Fibroblast of skin of right biceps (primary cell): ENCODE measurements around the gene ILKAP.

Experiments
- DNase-seq: peaks from one replicate; pipeline ENCODE4 v3.0.0-alpha.2; 2013

ILKAP gene, protein sequence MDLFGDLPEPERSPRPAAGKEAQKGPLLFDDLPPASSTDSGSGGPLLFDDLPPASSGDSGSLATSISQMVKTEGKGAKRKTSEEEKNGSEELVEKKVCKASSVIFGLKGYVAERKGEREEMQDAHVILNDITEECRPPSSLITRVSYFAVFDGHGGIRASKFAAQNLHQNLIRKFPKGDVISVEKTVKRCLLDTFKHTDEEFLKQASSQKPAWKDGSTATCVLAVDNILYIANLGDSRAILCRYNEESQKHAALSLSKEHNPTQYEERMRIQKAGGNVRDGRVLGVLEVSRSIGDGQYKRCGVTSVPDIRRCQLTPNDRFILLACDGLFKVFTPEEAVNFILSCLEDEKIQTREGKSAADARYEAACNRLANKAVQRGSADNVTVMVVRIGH

DNA sequence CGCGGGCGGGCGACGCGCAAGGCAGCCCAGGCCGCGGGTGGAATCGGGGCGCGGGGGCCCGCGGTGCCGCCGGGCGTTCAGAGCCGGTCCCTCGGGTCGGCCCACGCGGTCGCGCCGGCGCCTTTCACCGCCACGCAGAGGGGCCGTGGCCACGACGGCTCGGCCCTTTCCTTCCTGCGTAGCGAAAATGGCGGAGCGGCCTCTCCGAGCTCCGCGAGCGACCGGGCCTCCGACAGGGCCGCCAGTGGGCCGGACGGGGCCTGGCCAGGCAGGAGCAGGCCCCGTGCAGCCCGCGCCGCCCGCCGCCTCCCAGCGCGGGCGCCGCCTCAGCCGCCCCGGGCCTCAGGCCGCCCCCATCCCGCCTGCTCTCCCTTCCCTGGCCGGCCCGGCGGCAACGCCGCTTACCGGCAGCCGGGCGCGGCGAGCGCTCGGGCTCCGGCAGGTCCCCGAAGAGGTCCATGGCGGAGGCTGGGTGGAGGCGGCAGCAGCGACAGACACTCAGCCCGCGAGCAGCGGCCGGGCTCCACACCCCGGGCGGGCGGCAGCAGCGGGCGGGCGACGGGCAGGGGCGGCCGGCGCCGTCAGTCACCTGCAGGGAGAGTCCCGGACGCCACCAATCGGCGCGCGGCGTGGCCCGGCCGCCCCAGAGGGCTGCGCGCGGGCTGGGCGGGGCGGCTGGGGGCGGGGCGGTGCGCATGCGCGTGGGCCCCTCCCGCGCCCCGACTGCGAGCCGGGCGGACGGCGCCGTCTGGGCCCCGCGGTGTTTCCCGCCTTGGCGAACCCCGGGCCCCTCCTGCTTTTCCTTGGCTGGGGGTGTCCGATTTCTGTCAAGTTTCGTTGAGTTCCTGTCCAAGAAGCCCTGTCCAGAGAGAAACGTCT, at the start of gene ILKAP:
TSS of gene ILKAP (minus strand) at position 602 of the 879 bp plus-strand sequence. CDS start at position 460, 142 bp downstream.
- peak; percentile 86 for DNase-seq

DNA sequence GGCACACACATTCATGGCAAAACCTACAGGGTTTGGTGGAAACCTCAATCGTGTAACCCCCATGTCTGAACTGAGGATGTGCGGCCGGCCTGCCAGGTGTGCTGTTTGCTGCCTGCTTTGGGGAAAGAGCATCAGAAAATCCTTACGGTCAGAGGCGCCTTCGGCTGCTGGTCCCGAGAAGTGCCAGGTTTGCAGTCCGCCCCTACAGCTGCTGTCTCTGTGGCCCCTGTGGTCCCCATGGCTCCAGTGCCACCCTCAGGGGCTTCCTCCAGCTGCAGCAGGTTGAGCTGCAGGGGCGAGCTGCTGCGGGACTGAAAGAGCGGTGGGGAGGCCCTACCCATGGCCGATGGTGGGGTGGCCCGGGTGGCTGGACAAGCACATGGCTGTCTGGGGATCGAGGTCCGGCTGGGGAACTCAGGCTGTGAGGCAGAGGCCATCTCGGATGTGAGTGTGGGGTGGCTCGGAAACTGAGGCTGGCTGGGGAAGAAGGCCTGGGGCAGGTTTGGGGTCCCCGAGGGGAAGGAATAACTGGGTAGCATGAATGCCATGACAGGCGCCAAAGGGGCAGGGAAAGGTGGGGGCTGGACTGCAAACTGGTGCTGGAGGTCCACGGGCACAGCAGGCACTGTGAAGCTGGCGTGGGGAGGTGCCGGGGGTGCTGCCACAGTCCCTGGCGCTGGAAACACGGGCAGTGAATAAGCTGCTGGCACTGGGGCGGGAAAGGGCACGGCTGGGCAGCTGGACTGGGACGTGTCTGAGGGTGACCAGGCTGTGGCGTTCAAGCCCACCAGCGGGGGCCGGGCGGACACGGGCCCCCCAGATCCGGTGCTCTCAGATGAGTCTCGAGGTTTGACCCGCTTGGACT, 49.5 kb upstream of the ILKAP start:
- no peak for DNase-seq

DNA sequence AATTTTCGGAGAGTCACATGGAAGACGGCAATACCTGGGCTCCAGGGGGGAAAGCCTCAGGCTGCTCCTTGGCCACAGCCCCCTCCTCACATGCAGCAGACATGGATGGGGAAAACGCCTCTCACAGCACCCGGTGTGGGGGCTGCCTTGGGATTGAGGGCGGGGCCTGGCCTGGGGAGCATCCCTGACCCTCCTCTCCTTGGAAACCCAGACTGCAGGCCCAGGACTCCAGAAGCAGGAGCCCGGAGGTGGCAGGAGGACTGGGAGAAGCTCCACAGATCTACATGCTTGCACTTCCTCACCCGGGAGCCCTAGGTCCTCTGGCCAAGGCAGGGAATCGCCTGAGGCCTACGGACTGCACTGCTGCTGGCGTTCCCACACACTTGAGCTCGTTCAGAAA, 48.5 kb upstream of the ILKAP start:
- DNase-seq: no peak

DNA sequence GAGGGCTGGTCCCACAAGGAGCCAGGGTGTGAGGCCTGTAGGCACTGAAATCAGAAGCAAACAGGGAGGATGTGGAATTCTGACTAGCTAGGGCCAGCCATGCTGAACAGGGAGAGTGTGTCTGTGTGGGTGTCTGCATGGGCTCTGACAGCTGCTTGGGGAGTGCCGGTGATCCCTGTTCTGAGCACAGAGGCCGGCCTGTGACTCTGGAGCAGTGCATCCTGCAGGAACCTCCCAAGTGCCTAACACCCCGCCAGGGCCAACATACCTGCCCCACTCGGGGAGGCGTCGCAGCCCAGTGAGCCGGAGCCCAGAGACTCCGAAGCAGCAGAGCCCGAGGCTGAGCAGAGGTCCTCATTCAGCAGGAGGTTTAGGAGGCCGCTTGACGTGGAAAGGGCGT, 47.8 kb upstream of the ILKAP start:
- no peak for DNase-seq

DNA sequence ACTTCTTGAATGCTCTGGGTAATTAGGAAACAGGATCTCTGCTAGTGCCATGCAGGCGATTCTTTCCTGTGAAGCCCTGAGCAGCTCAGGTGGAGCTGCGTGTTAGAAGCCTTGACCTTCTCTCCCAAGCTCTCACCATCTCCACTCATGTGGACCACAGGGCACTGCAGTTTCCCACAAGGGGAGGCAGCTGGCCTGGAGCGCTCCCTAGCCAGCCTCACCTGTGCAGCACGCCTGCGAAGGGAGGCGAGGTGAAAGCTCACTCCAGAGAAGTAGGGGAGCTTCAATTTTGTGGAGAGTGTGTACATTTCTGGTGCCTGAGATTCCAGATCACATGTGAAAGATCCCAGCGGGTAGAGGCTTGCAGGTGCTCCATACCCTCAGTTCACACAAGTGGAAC, 47.4 kb upstream of the ILKAP start:
- DNase-seq: no peak

DNA sequence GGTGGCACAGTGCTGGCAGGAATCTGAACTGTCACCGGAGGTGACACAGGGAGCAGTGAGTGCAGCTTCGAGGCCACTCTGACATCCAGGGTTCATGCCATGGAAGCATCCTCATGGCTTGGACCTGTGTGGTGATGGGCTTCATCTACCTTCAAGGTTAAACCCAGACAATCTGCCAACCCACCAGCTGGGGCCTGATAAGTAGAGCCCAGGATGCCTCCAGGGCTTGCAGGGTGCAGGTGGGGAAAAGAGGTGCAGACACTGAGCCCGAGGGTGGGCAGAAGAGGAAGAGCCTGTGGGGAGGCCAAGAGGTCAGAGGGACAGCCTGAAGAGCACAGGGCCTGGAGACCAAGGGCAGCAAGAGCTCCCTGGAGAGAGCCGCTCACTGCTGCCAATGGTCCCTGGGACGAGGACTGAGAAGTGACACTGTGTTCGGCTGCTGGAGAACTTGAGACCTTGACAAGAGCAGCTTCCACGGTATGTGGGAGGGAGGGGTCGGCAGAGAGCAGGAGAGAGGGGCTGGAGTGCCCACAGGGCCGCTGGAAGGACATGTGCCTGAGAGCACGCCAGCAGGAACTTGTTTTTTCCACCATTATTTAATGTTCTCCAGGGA, 44.5 kb upstream of the ILKAP start:
- DNase-seq: no peak

DNA sequence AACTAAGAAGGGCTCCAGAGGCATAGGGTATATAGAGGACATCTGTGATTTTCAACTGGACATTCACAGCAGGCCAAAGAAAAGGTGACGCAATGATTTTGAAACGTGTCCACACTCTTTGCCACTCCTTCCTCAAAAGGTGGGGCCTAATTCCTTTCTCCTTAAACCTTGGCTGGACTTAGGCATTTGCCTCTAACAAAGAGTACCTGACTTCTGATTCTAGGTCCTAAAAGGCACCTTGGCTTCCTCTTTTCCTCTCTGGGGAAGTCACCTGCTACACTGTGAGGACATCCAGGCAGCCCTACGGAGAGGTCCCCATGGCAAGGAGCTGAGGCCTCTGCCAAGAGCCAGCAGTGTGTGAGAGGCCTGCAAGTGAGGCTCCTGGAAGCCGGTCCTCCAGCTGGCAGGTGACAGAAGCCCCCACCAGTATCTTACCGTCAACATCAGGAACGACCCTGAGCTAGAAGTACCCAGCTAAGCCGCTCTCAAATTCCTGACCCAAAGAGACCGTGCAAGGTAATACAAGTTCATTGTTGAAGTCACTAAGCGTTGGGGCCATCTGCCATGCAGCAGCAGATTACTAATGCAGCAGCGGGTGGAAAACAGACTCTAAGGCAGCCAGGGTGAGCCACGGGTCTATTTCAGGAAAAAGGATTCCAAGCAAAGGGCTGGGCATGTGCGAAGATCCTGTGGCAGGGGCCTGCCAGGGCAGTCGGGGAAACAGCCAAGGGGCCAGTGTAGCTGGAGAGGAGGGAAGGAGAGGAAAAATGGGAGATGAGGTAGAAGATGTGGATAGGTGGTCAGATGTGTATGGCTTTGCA, 43.7 kb upstream of the ILKAP start:
- DNase-seq: no peak

DNA sequence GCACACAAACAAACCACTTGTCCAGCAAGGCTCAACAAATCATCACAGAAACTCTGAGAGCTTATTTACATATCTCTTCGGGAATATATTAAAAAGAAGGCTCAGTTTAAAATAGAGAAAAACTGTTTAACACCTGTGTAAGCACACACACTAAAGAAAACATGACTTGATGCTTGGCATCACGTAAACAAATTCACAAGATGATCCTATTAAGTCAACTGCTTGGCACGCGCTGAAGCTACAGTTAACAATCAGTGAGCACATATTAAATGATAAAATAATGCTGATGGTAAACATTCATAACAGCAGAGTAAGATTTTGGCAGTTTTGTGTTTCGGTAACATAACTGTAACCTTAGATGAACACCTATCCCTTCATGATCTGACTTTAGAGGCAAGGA, 40.7 kb upstream of the ILKAP start:
- DNase-seq: no peak

DNA sequence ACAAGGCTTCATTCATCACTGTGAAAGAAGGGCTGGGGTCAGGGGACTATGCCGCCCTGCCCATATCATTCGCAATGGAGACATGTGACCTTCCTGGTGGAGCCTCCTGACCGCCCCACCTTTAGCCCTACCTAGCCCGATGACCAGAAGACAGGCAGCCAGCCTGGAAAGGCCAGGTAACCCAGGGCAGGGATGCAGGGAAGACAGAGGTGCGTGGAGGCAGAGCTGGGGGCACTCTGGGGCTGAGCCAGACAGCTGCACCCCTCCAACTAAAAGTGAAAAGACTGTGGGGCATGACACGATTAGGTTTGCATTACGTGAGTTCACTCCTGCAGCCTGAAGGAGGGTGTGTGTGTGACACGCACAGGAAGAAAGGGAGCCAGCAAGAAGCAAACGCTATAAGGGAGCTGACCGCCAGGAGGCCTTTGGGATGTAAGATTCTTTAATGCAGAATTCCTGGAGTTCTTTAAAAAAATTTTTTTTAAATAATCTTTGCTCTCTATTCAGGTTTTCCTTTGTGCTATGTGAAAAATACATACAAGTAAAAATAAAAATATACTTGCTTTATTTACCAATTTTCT, 40.1 kb upstream of the ILKAP start:
- no peak for DNase-seq

DNA sequence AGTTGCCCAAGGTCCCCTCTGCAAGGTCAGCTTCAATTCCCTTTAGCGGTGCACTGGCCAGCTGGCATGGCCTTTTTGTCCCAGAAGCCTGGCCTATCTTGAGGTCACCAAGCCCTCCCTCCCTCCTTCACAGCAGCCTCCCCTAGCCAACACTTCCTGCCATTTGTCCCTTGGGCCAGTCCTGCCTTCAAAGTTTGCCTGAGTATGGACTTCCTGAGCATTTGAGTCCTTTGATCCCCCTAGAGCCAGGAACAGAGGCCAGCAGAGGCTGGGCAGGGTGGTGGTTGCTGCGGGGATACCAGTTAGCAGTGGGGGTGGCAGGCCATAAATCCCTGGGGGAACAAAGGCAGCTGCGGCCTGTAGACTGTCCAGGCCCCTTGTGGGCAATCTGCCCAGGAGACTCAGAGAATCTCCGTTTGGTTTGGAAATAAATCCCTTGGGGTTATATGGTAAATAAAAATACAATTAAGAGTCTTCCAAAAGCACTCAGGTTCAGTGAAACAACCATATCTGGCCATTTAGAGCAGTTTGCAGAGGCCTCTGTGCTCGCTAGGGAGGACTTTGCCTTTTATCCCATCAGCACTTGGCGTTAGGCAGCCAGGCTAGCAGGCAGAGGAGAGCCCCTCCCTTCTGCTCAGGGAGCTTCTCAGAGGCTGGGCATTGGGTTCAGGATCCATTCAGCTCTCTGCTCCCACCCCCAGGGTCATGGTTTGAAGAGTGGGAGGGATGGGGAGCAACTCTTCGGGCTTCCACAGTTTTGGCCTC, 39.4 kb upstream of the ILKAP start:
- no peak for DNase-seq

DNA sequence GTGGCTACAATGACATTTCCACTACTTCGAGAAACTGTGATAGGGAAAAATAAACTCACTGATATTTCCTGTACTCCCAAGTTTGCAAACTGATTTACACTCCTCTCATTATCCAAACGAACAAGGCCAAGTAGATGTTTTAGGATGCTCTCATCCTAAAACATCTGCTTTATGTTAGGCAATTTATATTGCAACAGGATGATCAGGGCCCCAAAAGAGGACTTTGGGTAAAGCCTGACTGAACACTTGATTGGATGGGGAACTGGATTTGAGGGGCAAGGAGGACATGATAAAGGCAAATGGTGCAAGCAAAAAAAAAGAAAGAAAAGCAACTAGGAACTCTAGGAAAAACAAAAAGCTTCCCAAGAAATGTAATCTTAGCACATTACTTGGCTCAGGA, 38.5 kb upstream of the ILKAP start:
- no peak for DNase-seq

DNA sequence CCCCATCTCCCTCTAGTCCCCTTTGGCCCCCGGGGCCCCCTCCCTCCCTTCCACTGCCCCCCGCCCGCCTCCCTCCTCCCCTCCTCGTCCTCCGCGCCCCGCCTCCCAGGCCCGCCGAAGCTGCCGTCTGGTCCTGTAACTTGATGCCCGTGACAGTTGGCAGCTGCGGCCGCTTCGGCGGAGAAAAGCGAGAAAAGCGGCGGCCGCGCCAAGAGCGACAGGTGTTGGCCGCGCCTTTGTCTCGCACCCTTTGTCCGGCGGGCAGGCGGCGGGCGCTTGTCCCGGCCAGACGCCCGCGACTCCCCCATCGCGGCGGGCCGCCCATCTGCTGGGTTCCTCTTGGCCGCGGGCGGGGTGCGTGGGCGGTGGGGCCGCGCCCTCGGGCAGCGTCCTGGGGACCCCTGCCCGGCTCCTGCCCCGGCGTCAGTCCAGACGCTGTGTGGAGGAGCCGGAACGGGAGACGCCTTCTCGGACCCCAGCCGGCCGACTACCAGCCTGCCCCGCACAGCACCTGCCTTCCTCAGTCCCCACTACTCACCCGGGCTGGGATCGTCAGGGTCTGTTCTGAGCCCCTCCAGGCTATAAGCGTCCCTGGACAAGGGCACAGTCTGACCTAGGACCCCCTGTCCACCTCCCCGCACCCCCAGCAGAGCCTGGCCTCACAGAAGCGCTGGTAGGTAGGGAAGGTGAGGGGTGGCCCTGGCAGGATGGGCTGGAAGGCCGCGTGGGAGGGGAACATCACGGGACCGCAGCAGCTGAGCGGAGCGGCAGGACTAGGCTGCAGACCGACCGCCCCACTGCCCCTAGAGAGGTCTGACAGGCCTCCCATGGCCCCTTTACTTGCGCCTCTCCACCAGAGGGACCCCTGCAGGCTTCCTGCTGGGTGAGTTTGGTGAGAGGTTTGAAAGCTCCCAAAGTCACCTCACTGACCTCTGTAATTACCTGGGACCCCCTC, 37.5 kb upstream of the ILKAP start:
- DNase-seq: peak; percentile 11

DNA sequence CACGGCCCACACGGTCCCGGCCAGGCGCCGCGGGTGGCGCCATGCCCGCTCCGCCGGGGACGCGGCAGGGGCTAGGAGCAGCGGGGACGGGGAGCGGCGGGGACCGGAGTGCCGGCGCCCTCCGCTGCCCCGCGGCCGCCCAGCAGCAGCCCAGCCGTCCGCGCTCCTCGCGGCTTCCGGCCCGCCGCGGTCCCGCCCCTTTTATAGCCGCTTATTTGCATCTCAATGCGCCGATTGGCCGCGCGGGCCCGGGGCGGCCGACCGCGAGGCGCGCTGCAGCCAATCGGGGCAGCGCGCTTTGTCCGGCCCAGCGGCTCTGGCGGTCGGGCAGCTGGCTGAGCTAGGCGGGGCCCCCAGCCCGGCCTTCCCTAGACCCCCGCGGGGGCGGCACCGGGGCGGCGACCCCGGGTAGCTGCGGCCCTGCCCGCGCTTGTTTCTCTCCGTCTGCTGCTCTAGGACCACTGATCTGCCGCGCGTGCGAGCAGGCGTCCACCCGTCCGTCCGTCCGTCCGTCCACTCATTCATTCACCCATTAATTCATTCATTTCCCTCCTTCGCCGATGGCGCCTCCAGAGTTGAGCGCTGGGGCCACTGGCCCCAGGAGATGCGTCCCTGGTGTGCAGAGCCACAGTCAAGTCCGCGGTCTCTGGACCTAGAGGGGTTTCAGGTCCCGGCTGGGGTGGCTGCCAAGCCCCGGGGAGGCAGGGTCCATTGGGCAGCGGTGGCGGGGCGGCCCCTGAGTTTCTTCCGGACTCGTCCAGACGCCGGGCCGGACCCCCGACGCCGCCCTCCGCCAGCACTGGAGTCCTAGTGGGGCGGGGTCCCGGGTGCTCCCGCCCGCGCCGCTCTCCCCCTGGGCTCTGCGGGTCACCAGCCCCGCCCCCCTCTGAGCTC, 36.6 kb upstream of the ILKAP start, which contains the start of gene HES6:
TSS of gene HES6 (minus strand) at position 176 of the 894 bp plus-strand sequence. CDS start at position 43, 133 bp downstream.
- peak; percentile 86 for DNase-seq

DNA sequence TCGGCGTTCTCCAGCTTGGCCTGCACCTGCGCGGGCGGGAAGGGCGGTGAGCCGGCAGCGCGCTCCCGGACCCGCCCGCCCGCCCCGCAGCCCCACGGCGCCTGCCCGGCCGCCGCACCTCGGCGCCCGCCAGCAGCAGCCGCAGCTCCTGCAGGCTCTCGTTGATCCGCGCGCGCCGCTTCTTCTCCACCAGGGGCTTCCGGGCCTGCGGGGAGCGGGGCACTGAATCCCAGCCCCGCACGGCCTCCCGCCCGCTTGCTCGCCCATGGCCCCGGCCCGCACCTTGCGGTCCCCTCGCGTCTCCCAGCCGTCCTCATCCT, 36.0 kb upstream of the ILKAP start:
- DNase-seq: no peak

DNA sequence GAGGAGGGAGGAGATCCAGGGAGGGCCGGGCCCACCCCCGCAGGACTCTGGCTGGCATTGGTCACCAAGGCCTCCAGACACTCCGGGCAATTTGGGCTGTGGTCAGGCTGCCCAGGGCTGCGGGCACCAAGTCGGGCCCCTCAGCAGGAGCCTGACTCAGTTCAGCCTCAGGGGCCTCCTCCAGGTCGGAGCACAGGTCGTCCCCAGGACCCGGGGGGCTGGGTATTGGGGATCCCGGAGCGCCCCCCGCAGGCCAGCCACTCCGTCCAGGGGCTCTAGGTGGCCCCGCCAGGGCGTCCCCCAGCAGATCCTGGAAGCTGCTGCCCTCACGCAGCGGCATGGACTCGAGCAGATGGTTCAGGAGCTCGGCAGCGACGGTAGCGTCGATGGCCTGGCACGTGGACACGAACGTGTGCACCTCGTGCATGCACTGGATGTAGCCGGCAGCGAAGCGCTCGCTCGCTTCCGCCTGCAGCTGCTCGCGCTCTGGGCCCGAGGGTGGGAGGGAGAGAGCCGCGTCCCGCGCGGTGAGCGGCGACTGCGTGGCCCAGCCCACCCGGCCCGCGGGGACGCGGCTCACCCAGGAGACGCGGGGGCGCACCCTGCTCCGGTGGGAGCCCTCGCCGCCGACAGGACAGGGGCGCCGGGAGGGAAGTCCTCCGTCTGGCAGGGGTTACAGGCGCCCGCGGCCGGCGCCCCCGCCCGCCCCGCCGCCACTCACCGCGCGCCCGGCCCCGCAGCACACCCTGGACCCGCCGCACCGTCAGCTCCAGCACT, 35.5 kb upstream of the ILKAP start:
- DNase-seq: peak; percentile 10

DNA sequence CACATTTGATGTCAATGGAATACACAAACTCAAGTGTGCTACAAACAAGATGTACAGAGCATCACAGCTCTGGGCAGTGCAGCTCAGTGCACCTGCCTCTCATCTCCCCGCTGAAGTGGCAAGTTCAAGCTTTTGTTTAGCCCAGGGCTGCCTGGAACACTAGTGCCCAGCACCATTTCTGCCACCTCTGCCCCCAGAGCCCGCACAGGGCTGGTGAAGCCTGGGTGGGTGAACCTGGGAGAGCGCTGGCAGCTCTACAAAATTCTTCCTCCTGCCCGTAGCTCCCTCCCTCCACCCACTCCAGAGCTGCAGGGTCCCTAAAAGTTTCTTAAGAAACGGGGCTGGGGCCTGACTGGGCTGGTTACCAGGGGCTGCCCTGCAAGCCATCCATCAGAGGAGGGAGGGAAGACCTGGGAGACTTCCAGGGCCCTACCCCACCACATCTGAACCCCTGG, 34.8 kb upstream of the ILKAP start:
- no peak for DNase-seq

DNA sequence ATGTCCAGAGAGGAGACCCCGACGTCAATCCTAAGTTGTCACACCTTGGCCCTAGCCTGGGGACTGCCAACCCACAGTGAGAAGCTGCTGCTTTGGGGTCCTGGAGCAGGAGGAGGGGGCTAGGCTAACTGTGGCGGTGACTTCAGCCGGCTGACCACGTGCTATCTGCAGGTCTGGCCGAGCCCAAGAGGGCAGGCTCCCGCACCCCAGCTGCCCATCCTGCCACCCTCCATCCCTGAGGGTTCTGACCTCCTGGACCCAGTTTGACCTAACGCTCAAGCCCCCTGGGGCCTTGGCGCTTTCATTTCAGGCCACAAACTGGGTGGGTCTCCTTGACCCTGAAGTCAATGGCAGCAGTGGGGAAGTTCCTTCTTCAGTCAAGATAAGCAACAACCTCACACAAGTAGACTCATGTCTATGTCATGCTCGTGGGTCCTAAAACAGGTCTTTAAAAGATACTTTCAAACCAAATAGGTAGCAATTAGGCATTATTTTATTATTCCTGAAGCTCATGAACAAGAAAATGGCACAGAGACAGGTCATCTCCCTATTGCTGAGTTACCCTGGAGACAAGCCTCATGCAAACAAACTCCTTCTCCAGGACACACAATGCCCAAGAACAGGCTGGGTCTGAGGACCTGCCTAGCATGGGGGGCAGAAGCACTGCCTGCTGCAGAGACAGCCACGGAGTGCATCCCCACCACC, 34.1 kb upstream of the ILKAP start:
- no peak for DNase-seq
